Uterus (tissue), 2 donors: ENCODE measurements around the gene CD63.

Source experiments
- POLR2A ChIP-seq, 2 donors: fragments of 450-650 bp; IDR thresholded peaks; one replicate each; pipeline ENCODE4 v1.6.1; 2016; ENCODE audit warnings: antibody characterized with exemption in 2 of 2, mild to moderate bottlenecking in 1 of 2, moderate library complexity in 1 of 2
- TF ChIP-seq, protein P1 (sequence below), 4 experiments: fragments of 200-600 bp in 2 of 4; fragments of 450-650 bp in 2 of 4; sonication (generic) in 2 of 4; IDR thresholded peaks; one replicate each; pipeline ENCODE4 v1.5.1; 2016 to 2019; ENCODE audit warnings: antibody characterized with exemption in 4 of 4, mild to moderate bottlenecking in 2 of 4, moderate library complexity in 1 of 4

- TF ChIP-seq, protein P1, sequence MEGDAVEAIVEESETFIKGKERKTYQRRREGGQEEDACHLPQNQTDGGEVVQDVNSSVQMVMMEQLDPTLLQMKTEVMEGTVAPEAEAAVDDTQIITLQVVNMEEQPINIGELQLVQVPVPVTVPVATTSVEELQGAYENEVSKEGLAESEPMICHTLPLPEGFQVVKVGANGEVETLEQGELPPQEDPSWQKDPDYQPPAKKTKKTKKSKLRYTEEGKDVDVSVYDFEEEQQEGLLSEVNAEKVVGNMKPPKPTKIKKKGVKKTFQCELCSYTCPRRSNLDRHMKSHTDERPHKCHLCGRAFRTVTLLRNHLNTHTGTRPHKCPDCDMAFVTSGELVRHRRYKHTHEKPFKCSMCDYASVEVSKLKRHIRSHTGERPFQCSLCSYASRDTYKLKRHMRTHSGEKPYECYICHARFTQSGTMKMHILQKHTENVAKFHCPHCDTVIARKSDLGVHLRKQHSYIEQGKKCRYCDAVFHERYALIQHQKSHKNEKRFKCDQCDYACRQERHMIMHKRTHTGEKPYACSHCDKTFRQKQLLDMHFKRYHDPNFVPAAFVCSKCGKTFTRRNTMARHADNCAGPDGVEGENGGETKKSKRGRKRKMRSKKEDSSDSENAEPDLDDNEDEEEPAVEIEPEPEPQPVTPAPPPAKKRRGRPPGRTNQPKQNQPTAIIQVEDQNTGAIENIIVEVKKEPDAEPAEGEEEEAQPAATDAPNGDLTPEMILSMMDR (IDR thresholded peaks at IDR 0.05) = no peak
- TF ChIP-seq POLR2A (IDR thresholded peaks at IDR 0.05) = no peak
Measured at GRCh38 chr12:55675666-55676065, 53.1 kb downstream of the CD63 start.
